Liver (tissue), 9 donors: ENCODE results near the gene TFAP2D. TPM values are rescaled to one million over a fixed set of nuclear protein-coding genes. Genes with fewer than 3 reads are reported as not detected.

Experiments used
- DNase-seq: peaks from one replicate; pipeline ENCODE4 v3.0.0-alpha.2; 2017; ENCODE audit warnings: low spot score
- H3K27ac ChIP-seq, 2 donors: one replicate each; pipeline ENCODE4 v1.7.0; 2013; ENCODE audit warnings: inconsistent platforms in 2 of 2, low read length in 2 of 2, control low read depth in 1 of 2, low read depth in 1 of 2, mild to moderate bottlenecking in 1 of 2
- H3K27me3 ChIP-seq, 4 donors: one replicate each; pipeline versions ENCODE4 v1.6.1 to v1.7.0; 2013; ENCODE audit warnings: low read length in 3 of 4, inconsistent platforms in 1 of 4, mild to moderate bottlenecking in 1 of 4, moderate library complexity in 1 of 4; ENCODE audit not compliant: control insufficient read depth in 4 of 4, insufficient read depth in 4 of 4
- H3K36me3 ChIP-seq, 4 donors: one replicate each; pipeline versions ENCODE4 v1.6.1 to v1.7.0; 2013; ENCODE audit warnings: low read length in 3 of 4, mild to moderate bottlenecking in 3 of 4, low read depth in 1 of 4, moderate library complexity in 1 of 4; ENCODE audit not compliant: control insufficient read depth in 4 of 4, insufficient read depth in 3 of 4
- H3K4me1 ChIP-seq, 4 donors: one replicate each; pipeline versions ENCODE4 v1.6.1 to v1.7.0; 2013; ENCODE audit warnings: low read length in 3 of 4, mild to moderate bottlenecking in 3 of 4, moderate library complexity in 1 of 4; ENCODE audit not compliant: control insufficient read depth in 4 of 4, insufficient read depth in 4 of 4
- H3K4me3 ChIP-seq, 3 donors: one replicate each; pipeline versions ENCODE4 v1.6.1 to v1.7.0; 2013; ENCODE audit warnings: low read length in 3 of 3, control low read depth in 1 of 3, low read depth in 1 of 3, mild to moderate bottlenecking in 1 of 3
- H3K9ac ChIP-seq, 2 donors: one replicate each; pipeline ENCODE4 v1.7.0; 2013; ENCODE audit warnings: low read length in 2 of 2, mild to moderate bottlenecking in 2 of 2, moderate library complexity in 2 of 2, control low read depth in 1 of 2, low read depth in 1 of 2
- H3K9me3 ChIP-seq, 4 donors: one replicate each; pipeline versions ENCODE4 v1.6.1 to v1.7.0; 2013; ENCODE audit warnings: low read length in 3 of 4; ENCODE audit not compliant: control insufficient read depth in 4 of 4
- CTCF ChIP-seq: fragments of 150-350 bp; IDR thresholded peaks from 2 replicates; pipeline ENCODE4 v1.5.1; 2017; ENCODE audit warnings: improper control_type of control experiment, low read depth, low read length; ENCODE audit not compliant: missing input control
- FOXA2 ChIP-seq: IDR thresholded peaks from 2 replicates; pipeline ENCODE4 v1.6.1; 2016; ENCODE audit warnings: antibody characterized with exemption
- GABPA ChIP-seq, 2 donors: IDR thresholded peaks in 1 of 2; conservative IDR thresholded peaks in 1 of 2; 2 replicates each; pipeline ENCODE4 v1.6.1; 2016; ENCODE audit warnings: antibody characterized with exemption in 2 of 2, mild to moderate bottlenecking in 1 of 2, moderate library complexity in 1 of 2
- HNF4G ChIP-seq: IDR thresholded peaks from 2 replicates; pipeline ENCODE4 v1.6.1; 2016; ENCODE audit warnings: antibody characterized with exemption
- JUND ChIP-seq, 2 donors: IDR thresholded peaks; 2 replicates each; pipeline ENCODE4 v1.6.1; 2016; ENCODE audit warnings: antibody characterized with exemption in 2 of 2
- NR2F2 ChIP-seq: IDR thresholded peaks from 2 replicates; pipeline ENCODE4 v1.6.1; 2016; ENCODE audit warnings: antibody characterized with exemption
- RAD21 ChIP-seq, 2 donors: IDR thresholded peaks; 2 replicates each; pipeline ENCODE4 v1.6.1; 2016; ENCODE audit warnings: antibody characterized with exemption in 2 of 2, mild to moderate bottlenecking in 2 of 2
- RXRA ChIP-seq, 2 donors: IDR thresholded peaks; 2 replicates each; pipeline ENCODE4 v1.6.1; 2017 to 2018; ENCODE audit warnings: antibody characterized with exemption in 2 of 2, mild to moderate bottlenecking in 1 of 2
- YY1 ChIP-seq: IDR thresholded peaks from 2 replicates; pipeline ENCODE4 v1.6.1; 2016; ENCODE audit warnings: antibody characterized with exemption, mild to moderate bottlenecking
- ZBTB33 ChIP-seq: IDR thresholded peaks from 2 replicates; pipeline ENCODE4 v1.6.1; 2016; ENCODE audit warnings: antibody characterized with exemption
- WGBS: extraction: QIAGEN DNeasy Blood & Tissue Kit; methylation state at CpG from one replicate; pipeline ENCODE4 v1.1.7; 2013; 5-methylcytosine and 5-hydroxymethylcytosine counted together
- polyA plus RNA-seq, 2 donors: library from polyadenylated mRNA; stranded (reverse) in 1 of 2; unstranded in 1 of 2; fragments of 200-250 nt in 1 of 2; fragments of >200 nt in 1 of 2; fragmentation: Nextera tagmentation in 1 of 2; extraction: Ambion mirVana in 1 of 2; gene quantifications; one replicate each; pipeline versions ENCODE4 v1.2.1 to v1.2.3, GENCODE V29; 2013 to 2015
- total RNA-seq, 2 donors: library from RNA; depleted of rRNA; stranded (reverse); fragments of >200 nt; gene quantifications; one replicate each; pipeline ENCODE4 v1.2.3, GENCODE V29; 2014
- TF ChIP-seq, protein P1 (sequence below): IDR thresholded peaks from 2 replicates; pipeline ENCODE4 v1.6.1; 2016; ENCODE audit warnings: antibody characterized with exemption, mild to moderate bottlenecking
- TF ChIP-seq, protein P2 (sequence below): IDR thresholded peaks from 2 replicates; pipeline ENCODE4 v1.6.1; 2016; ENCODE audit warnings: antibody characterized with exemption
- TF ChIP-seq, protein P3 (sequence below): IDR thresholded peaks from 2 replicates; pipeline ENCODE4 v1.6.1; 2016; ENCODE audit warnings: antibody characterized with exemption
- donor health status: healthy.
- donor health status: healthy.
- donor health status: healthy.
- donor health status: healthy.
- donor health status: healthy.

Gene TFAP2D
- total and polyA plus RNA-seq, 4 donors: not detected

- peaks cover 3 to 21% (median 12%) of the 10 kb centered on the region in 4 donors for H3K27me3 ChIP-seq
- no peak overlapping the region for H3K4me3 ChIP-seq
- no peak overlapping the region for H3K9ac ChIP-seq
- H3K27ac ChIP-seq: no peak overlapping the region
- TF ChIP-seq, protein P1, sequence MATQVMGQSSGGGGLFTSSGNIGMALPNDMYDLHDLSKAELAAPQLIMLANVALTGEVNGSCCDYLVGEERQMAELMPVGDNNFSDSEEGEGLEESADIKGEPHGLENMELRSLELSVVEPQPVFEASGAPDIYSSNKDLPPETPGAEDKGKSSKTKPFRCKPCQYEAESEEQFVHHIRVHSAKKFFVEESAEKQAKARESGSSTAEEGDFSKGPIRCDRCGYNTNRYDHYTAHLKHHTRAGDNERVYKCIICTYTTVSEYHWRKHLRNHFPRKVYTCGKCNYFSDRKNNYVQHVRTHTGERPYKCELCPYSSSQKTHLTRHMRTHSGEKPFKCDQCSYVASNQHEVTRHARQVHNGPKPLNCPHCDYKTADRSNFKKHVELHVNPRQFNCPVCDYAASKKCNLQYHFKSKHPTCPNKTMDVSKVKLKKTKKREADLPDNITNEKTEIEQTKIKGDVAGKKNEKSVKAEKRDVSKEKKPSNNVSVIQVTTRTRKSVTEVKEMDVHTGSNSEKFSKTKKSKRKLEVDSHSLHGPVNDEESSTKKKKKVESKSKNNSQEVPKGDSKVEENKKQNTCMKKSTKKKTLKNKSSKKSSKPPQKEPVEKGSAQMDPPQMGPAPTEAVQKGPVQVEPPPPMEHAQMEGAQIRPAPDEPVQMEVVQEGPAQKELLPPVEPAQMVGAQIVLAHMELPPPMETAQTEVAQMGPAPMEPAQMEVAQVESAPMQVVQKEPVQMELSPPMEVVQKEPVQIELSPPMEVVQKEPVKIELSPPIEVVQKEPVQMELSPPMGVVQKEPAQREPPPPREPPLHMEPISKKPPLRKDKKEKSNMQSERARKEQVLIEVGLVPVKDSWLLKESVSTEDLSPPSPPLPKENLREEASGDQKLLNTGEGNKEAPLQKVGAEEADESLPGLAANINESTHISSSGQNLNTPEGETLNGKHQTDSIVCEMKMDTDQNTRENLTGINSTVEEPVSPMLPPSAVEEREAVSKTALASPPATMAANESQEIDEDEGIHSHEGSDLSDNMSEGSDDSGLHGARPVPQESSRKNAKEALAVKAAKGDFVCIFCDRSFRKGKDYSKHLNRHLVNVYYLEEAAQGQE: peak; percentile 97
- TF ChIP-seq GABPA (IDR thresholded peaks at IDR 0.05 in 1 of 2, conservative IDR thresholded peaks at IDR 0.05 in 1 of 2): no peak
- TF ChIP-seq JUND (IDR thresholded peaks at IDR 0.05): no peak
- no peaks in the 10 kb centered on the region for H3K36me3 ChIP-seq
- no peaks in the 10 kb centered on the region for H3K4me1 ChIP-seq
- DNase-seq: no peak
- H3K9me3 ChIP-seq: no peaks in the 10 kb centered on the region
- 5% methylated on average over 10 of the region's 10 CpGs for WGBS
These were observed 7.3 kb downstream of the TFAP2D start for GRCh38 chr6:50720623-50721022.

DNA sequence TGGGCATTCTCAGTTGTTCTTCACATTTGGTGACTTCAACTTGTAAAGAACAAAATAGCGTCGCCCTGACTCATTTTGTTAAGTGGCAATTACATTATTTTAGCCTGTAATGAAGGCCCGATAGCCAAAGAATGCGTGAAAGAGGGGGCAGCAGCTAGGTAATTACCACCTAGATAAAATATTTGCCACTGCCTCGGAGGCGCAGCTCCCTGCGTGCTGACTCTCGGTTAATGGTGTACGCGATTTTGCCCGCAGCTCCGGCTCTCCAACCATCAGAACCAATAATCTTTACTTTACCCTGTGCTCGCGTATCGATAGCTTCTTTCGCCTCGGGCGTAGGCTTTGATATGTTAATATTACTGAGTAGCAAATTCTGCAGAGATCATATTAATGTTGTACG, 8.7 kb downstream of the TFAP2D start:
- Histone ChIP-seq H3K36me3 (no peaks in the 10 kb centered on the region), H3K4me3 (no peak overlapping the region), H3K27me3 (peaks cover 3 to 19% (median 12%) of the 10 kb centered on the region in 4 donors), H3K9ac (no peak overlapping the region), H3K9me3 (no peaks in the 10 kb centered on the region), H3K4me1 (no peaks in the 10 kb centered on the region), H3K27ac (no peak overlapping the region)
- TF ChIP-seq JUND (IDR thresholded peaks at IDR 0.05) (no peak), CTCF (no peak), YY1 (no peak), GABPA (IDR thresholded peaks at IDR 0.05 in 1 of 2, conservative IDR thresholded peaks at IDR 0.05 in 1 of 2) (no peak), HNF4G (no peak), RXRA (IDR thresholded peaks at IDR 0.05) (no peak), ZBTB33 (no peak), FOXA2 (no peak), RAD21 (IDR thresholded peaks at IDR 0.05) (no peak), NR2F2 (no peak)
- TF ChIP-seq, protein P2, sequence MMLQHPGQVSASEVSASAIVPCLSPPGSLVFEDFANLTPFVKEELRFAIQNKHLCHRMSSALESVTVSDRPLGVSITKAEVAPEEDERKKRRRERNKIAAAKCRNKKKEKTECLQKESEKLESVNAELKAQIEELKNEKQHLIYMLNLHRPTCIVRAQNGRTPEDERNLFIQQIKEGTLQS: no peak
- TF ChIP-seq, protein P1: no peak
- TF ChIP-seq, protein P3, sequence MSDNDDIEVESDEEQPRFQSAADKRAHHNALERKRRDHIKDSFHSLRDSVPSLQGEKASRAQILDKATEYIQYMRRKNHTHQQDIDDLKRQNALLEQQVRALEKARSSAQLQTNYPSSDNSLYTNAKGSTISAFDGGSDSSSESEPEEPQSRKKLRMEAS: no peak
- 3% methylated on average over 19 of the region's 19 CpGs for WGBS
- DNase-seq: no peak
